GM12874 (cell line): ENCODE measurements around the gene SSBP4.

ENCODE experiments used
- CTCF ChIP-seq: IDR thresholded peaks from 2 replicates; pipeline ENCODE4 v1.5.1; 2011; ENCODE audit warnings: low read depth, mild to moderate bottlenecking, control low read depth, low read length, moderate library complexity; ENCODE audit not compliant: insufficient read depth

Gene SSBP4

GRCh38 chr19:18425515-18426415 is 6.6 kb downstream of the SSBP4 start:
- no peak for TF ChIP-seq CTCF

GRCh38 chr19:18426416-18426767 is 7.2 kb downstream of the SSBP4 start:
- no peak for TF ChIP-seq CTCF

GRCh38 chr19:18427080-18427742 is 8.0 kb downstream of the SSBP4 start:
- no peak for TF ChIP-seq CTCF

- TF ChIP-seq CTCF, result no peak
These were observed 8.5 kb downstream of the SSBP4 start for GRCh38 chr19:18427743-18428113.

- TF ChIP-seq CTCF, result no peak
These were observed 9.1 kb downstream of the SSBP4 start for GRCh38 chr19:18428173-18428786.

- 0 out of 2 replicates have a peak, but pooled peaks have one; percentile 16 for TF ChIP-seq CTCF
These were observed 9.8 kb downstream of the SSBP4 start for GRCh38 chr19:18428787-18429674.
